Gastrocnemius medialis (tissue), 4 donors: Measurements from ENCODE around the gene NISCH. TPM values are rescaled to one million over a fixed set of nuclear protein-coding genes. Genes with fewer than 3 reads are reported as not detected.
A peak's percentile ranks its signal among the peaks of the same experiment; 100 is the strongest.

Experiments
- ATAC-seq, 2 donors: fragments of 150-250 bp; one replicate each; pipeline ENCODE4 v1.9.1; 2016
- DNase-seq, 2 donors: peaks; one replicate each; pipeline ENCODE4 v3.0.0-alpha.2; 2019
- H3K27ac ChIP-seq, 4 donors: fragments of 200-600 bp; sonication (generic); 1 replicate in 1 of 4; 2 replicates in 3 of 4; pipeline ENCODE4 v1.5.1; 2016 to 2018; ENCODE audit warnings: mild to moderate bottlenecking in 2 of 4, moderate library complexity in 1 of 4
- H3K27me3 ChIP-seq, 3 donors: fragments of 200-600 bp; sonication (generic) in 2 of 3; 1 replicate in 1 of 3; 2 replicates in 2 of 3; pipeline versions ENCODE4 v1.5.1 to v1.6.0; 2016 to 2019; ENCODE audit warnings: mild to moderate bottlenecking in 1 of 3, moderate library complexity in 1 of 3
- H3K36me3 ChIP-seq, 2 donors: fragments of 200-600 bp; sonication (generic) in 1 of 2; one replicate each; pipeline ENCODE4 v1.5.1; 2017 to 2018
- H3K4me1 ChIP-seq, 2 donors: fragments of 200-600 bp; sonication (generic) in 1 of 2; one replicate each; pipeline ENCODE4 v1.5.1; 2016 to 2017; ENCODE audit warnings: mild to moderate bottlenecking in 2 of 2
- H3K4me3 ChIP-seq, 4 donors: fragments of 200-600 bp; sonication (generic) in 3 of 4; 1 replicate in 1 of 4; 2 replicates in 3 of 4; pipeline ENCODE4 v1.5.1; 2016 to 2019; ENCODE audit warnings: mild to moderate bottlenecking in 2 of 4
- H3K9me3 ChIP-seq, 3 donors: fragments of 200-600 bp; sonication (generic) in 2 of 3; 1 replicate in 1 of 3; 2 replicates in 2 of 3; pipeline ENCODE4 v1.5.1; 2016 to 2019
- POLR2A ChIP-seq, 2 donors: fragments of 450-650 bp; IDR thresholded peaks; one replicate each; pipeline ENCODE4 v1.6.1; 2017; ENCODE audit warnings: antibody characterized with exemption in 2 of 2, mild to moderate bottlenecking in 2 of 2, moderate library complexity in 2 of 2
- in situ Hi-C, 4 donors: fragments of 200-750 bp; cut with MboI; loops; one replicate each; pipeline versions ENCODE4 v1.15.0 to v1.8.0; 2017; ENCODE audit warnings: low sequenced_read_pairs in 4 of 4
- intact Hi-C: fragments of 100-400 bp; cut with DNase I; formaldehyde crosslinking; loops from one replicate; pipeline ENCODE4 v1.15.1; 2023; ENCODE audit warnings: low total_unique reads
- total RNA-seq, 4 donors: library from RNA; depleted of rRNA; stranded (reverse); fragments of >200 nt; gene quantifications; one replicate each; pipeline versions ENCODE4 v1.1.0 to v1.2.3, GENCODE V29; 2016
- TF ChIP-seq, protein P1 (sequence below), 5 experiments: fragments of 450-650 bp in 3 of 5; fragments of 200-600 bp in 2 of 5; sonication (generic) in 2 of 5; IDR thresholded peaks in 4 of 5; conservative IDR thresholded peaks in 1 of 5; 1 replicate in 4 of 5; 2 replicates in 1 of 5; pipeline ENCODE4 v1.5.1; 2016 to 2019; ENCODE audit warnings: antibody characterized with exemption in 5 of 5, mild to moderate bottlenecking in 3 of 5, moderate library complexity in 3 of 5

Gene NISCH
- total RNA-seq, 4 donors from 2014 or later, result 19.2 to 38.3 (median 25.0) TPM

DNA sequence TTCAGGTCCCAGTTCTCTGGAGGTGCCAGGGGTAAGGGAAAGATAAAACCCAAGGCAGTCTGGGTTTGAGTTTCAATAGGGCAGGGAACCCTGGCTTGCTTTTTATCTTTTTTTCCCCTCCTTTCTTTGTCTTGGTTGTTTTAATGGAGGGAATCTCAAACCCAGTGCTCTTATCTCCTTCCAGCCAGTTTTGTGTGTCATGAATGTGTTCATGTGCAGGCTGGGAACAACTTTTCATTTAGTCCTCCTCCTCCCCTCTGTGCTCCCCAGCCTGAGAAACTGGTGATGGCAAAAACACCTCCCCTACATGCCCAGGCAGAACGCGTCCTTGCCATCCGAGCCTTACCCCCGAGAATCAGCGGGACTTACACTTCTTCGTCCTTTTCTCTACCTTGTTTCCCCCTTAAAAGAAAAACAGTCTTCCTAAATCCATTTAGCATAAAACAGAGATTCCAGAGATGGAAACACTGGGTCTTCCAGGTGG, 21.4 kb upstream of the NISCH start:
- in situ Hi-C loops (no loop called here), intact Hi-C loops (no loop called here)
- H3K9me3 ChIP-seq, result no peaks in the 10 kb centered on the region
- H3K27ac ChIP-seq, result peak overlapping the region; percentile 36 to 69 (median 54)
- no peaks in the 10 kb centered on the region for H3K27me3 ChIP-seq
- ATAC-seq, result no peak
- no peak for TF ChIP-seq POLR2A (IDR thresholded peaks at IDR 0.05)
- TF ChIP-seq, protein P1, sequence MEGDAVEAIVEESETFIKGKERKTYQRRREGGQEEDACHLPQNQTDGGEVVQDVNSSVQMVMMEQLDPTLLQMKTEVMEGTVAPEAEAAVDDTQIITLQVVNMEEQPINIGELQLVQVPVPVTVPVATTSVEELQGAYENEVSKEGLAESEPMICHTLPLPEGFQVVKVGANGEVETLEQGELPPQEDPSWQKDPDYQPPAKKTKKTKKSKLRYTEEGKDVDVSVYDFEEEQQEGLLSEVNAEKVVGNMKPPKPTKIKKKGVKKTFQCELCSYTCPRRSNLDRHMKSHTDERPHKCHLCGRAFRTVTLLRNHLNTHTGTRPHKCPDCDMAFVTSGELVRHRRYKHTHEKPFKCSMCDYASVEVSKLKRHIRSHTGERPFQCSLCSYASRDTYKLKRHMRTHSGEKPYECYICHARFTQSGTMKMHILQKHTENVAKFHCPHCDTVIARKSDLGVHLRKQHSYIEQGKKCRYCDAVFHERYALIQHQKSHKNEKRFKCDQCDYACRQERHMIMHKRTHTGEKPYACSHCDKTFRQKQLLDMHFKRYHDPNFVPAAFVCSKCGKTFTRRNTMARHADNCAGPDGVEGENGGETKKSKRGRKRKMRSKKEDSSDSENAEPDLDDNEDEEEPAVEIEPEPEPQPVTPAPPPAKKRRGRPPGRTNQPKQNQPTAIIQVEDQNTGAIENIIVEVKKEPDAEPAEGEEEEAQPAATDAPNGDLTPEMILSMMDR (IDR thresholded peaks at IDR 0.05 in 4 of 5, conservative IDR thresholded peaks at IDR 0.05 in 1 of 5), result no peak
- no peak for DNase-seq
- H3K36me3 ChIP-seq, result no peaks in the 10 kb centered on the region
- H3K4me3 ChIP-seq, result no peak overlapping the region
- peaks cover 8 to 17% of the 10 kb centered on the region in 2 donors for H3K4me1 ChIP-seq

DNA sequence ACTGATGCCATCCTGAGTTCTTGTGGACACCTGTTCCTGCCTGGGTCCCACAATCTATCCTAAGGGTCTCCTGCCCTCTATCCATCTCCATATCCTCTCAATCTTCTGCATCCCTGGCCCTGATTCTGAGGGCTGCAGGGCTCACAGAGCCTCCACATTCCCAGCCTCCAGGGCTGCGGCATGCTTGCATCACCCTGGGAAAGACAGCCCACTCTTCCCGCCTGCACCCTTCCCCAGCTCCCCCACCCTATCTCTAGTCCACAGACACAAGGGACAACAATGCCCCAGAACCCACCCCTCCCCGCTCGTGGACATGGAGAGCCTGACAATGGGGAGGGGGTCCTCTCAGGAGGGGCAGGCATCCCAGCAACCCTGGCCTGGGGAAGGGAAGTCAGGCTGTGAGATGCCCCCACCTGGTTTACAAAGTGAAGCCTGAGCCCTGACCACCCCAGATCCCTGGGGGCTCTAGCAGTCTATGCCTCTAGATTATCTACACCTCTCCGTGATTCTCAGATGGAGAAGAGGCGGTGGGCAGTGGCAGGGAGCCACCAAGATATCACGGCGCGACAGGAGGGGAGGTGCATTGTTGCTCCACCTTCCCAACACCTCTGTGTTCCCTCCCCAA, 20.8 kb upstream of the NISCH start:
- Histone ChIP-seq H3K4me3 (no peak overlapping the region), H3K9me3 (no peaks in the 10 kb centered on the region), H3K36me3 (no peaks in the 10 kb centered on the region), H3K27me3 (no peaks in the 10 kb centered on the region), H3K4me1 (peaks cover 8 to 17% of the 10 kb centered on the region in 2 donors), H3K27ac (peak overlapping the region in 3 of 4 donors; percentile 45 to 69 (median 64))
- ATAC-seq, result no peak
- in situ Hi-C loops, result no loop called here
- intact Hi-C loops, result no loop called here
- TF ChIP-seq POLR2A (IDR thresholded peaks at IDR 0.05), result no peak
- TF ChIP-seq, protein P1 (IDR thresholded peaks at IDR 0.05 in 4 of 5, conservative IDR thresholded peaks at IDR 0.05 in 1 of 5), result no peak
- DNase-seq, result peak in 1 of 2 donors; percentile 12

DNA sequence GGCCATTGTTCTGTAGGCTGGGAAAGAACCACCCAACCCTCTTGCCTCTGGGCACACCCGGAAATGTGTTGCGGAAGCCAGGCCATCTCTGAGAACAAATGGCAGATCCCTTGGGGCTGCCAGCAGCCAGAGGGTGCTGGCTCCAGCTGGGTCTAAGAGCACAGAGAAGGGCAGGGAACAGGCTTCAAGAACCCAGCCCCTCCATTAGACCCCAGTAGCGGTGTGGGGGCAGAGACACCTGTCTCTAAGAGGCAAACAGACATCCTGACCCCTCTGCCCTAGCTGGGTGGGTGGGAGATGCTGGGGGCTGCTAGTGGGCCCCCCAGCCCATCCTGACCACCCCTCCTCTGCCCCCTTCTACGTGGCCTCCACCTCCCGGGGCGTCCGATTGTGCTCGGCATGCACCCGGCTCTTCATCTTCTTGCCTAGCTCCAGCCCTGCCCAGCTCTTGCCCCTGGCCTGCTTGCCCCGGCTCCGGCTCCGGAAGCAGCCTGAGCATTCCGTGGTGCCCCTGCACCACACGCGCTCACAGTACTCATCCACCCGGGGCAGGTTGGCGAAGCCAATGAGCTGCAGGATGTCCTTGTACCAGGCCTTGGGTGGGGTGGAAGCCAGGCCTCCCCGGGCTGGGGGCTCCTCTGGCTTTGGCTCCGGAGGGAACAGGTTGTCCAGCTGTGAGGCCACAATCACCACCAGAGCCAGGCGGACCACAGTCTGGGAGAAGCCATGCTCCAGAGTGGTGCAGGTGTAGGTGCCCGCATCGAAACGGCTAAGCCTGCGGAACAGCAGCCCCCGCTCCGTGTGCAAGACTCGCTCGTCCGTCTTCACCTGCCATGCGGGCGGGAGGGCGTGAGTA, 19.9 kb upstream of the NISCH start:
- intact Hi-C loops (no loop called here), in situ Hi-C loops (no loop called here)
- Histone ChIP-seq H3K36me3 (no peaks in the 10 kb centered on the region), H3K9me3 (no peaks in the 10 kb centered on the region), H3K4me3 (no peak overlapping the region), H3K4me1 (peaks cover 8 to 17% of the 10 kb centered on the region in 2 donors), H3K27me3 (no peaks in the 10 kb centered on the region), H3K27ac (peak overlapping the region in 3 of 4 donors; percentile 4 to 64 (median 48))
- no peak for DNase-seq
- TF ChIP-seq, protein P1 (IDR thresholded peaks at IDR 0.05 in 4 of 5, conservative IDR thresholded peaks at IDR 0.05 in 1 of 5), result no peak
- TF ChIP-seq POLR2A (IDR thresholded peaks at IDR 0.05), result no peak
- peak in 1 of 2 donors; percentile 10 for ATAC-seq

DNA sequence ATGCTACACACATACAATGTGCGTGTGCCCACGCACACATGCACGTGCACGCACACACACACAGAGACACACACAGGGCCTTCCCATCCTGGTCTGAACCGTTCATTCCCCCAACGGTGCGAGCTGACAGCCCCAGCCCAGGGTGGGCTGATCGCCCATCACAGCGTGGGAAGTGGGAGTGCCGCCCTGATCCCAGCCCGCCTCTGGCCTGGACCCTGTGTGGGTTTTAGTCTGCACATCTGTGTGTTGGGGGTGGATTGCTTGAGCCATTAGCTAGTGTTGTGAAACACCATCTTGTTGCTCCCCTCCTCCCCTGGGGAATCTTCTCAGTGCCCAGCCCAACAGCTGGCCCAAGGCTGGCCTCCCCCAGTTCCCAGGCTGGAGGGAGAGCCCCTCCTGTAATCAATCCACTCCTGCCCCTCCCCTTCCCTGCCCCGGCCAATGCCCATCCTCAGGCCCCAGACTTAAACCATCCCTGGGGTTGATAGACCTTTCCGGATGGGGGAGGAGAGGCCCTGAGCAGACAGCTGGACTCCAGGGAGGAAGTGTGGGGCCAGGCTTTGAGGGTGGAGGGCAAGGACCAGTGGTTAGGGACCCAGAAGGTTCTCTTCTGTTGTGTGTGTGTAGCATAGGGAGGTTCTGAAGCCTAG, 18.8 kb upstream of the NISCH start:
- peak overlapping the region in 2 of 4 donors; percentile 45 to 64 for H3K27ac ChIP-seq
- in situ Hi-C loops, result no loop called here
- no peaks in the 10 kb centered on the region for H3K36me3 ChIP-seq
- no peaks in the 10 kb centered on the region for H3K9me3 ChIP-seq
- intact Hi-C loops, result no loop called here
- H3K27me3 ChIP-seq, result no peaks in the 10 kb centered on the region
- no peak for TF ChIP-seq POLR2A (IDR thresholded peaks at IDR 0.05)
- TF ChIP-seq, protein P1 (IDR thresholded peaks at IDR 0.05 in 4 of 5, conservative IDR thresholded peaks at IDR 0.05 in 1 of 5), result no peak
- ATAC-seq, result peak in 1 of 2 donors; percentile 48
- peaks cover 8 to 17% of the 10 kb centered on the region in 2 donors for H3K4me1 ChIP-seq
- no peak for DNase-seq
- no peak overlapping the region for H3K4me3 ChIP-seq
